ENCODE measurements around the gene SPATA31C1.

GRCh38 chr9:87868635-87869034 lies 49.1 kb upstream of the SPATA31C1 start:
- no peak for TF ChIP-seq POLR2AphosphoS5 (IDR thresholded peaks at IDR 0.05)
- no peak for TF ChIP-seq POLR2A (IDR thresholded peaks at IDR 0.05)
- TF ChIP-seq CTCF (IDR thresholded peaks at IDR 0.05), result no peak
